Sigmoid colon (tissue), 4 donors: Measurements from ENCODE around the gene ALKBH5.

Experiments
- CTCF ChIP-seq, 4 experiments: fragments of 450-650 bp in 3 of 4; fragments of 200-600 bp in 1 of 4; IDR thresholded peaks; one replicate each; pipeline ENCODE4 v1.5.1; 2016 to 2019; ENCODE audit warnings: antibody characterized with exemption in 4 of 4, mild to moderate bottlenecking in 3 of 4, moderate library complexity in 2 of 4
- EP300 ChIP-seq, 4 donors: sonication (generic); formaldehyde crosslinking; IDR thresholded peaks; one replicate each; pipeline ENCODE4 v1.6.1; 2017; ENCODE audit warnings: antibody characterized with exemption in 4 of 4
- POLR2A ChIP-seq, 2 donors: fragments of 450-650 bp; IDR thresholded peaks; one replicate each; pipeline ENCODE4 v1.6.1; 2016; ENCODE audit warnings: antibody characterized with exemption in 2 of 2, mild to moderate bottlenecking in 2 of 2, moderate library complexity in 2 of 2

GRCh38 chr17:18246880-18247612 lies 63.4 kb downstream of the ALKBH5 start:
- TF ChIP-seq EP300 (IDR thresholded peaks at IDR 0.05), result no peak
- TF ChIP-seq CTCF (IDR thresholded peaks at IDR 0.05), result no peak
- no peak for TF ChIP-seq POLR2A (IDR thresholded peaks at IDR 0.05)
